Erythroblast (primary cell): Measurements from ENCODE around the gene SFSWAP.

ENCODE experiments used
- GATA1 ChIP-seq: IDR thresholded peaks from 2 replicates; pipeline ENCODE4 v1.6.1; 2011; ENCODE audit warnings: low read depth, mild to moderate bottlenecking, control low read depth, low read length, moderate library complexity
- POLR2A ChIP-seq: IDR thresholded peaks from 2 replicates; pipeline ENCODE4 v1.6.1; 2011; ENCODE audit warnings: mild to moderate bottlenecking, low read length

GRCh38 chr12:131832321-131833231 lies 121.7 kb downstream of the SFSWAP start:
- TF ChIP-seq POLR2A = no peak
- no peak for TF ChIP-seq GATA1
